IPS-NIHi7 (cell line): ENCODE results near the gene CCNY.

Source experiments
- DNase-seq: peaks from one replicate; pipeline ENCODE4 v3.0.0; 2012; ENCODE audit warnings: mixed read lengths; ENCODE audit errors: extremely low spot score

Gene CCNY

GRCh38 chr10:35452847-35453246, 116.5 kb downstream of the CCNY start:
- no peak for DNase-seq

GRCh38 chr10:35453855-35454532, 117.7 kb downstream of the CCNY start:
- DNase-seq, result no peak

DNA sequence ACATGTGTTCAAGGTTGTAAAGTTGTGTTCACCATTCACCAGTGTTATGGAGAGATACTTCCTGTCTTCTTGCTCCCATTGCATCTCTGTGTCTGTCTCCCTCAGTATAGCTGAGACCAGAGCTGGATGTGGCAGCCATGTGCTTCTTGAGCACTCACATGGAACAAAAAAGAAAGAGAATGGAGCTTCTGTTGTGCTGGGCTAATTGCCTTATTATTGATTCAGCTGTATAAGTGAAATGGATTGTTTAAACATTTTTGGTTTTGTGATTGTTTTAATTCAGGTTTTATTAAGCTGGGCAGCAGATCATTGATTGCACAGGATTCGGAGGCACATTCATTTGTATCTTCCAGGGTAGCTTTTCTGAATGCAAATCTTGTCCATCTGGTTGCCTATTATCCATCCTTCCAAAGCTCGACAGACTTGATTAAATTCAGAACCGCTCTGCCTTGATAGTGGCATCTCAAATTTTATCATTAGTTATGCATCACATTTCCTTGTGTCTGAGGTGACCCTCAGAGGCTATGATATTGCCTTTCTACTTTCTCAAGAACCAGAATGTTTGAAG, 119.9 kb downstream of the CCNY start:
- DNase-seq, result no peak

- DNase-seq, result no peak
These were observed 120.5 kb downstream of the CCNY start for GRCh38 chr10:35456784-35457183.

- DNase-seq, result no peak
These were observed 122.5 kb downstream of the CCNY start for GRCh38 chr10:35458500-35459448.

DNA sequence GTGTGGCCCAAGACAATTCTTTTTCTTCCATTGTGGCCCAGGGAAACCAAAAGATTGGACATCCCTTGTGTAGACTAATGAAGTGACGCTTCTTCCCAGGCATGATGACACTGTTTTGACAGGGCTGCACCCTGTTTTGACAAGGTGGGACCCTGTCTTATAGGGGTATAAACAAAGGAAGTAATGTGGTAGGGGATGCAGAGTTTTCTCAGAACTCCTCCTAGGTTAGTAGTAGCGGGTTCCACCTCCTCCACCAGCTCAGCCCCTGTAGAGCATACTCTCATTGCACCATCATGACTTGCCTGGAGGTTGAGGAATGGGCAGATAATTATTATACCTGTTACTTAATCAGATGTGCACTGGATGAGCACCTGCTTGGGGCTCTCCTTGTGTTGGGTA, 123.1 kb downstream of the CCNY start:
- DNase-seq, result no peak

GRCh38 chr10:35460852-35461460, 124.6 kb downstream of the CCNY start:
- no peak for DNase-seq

- no peak for DNase-seq
These were observed 126.2 kb downstream of the CCNY start for GRCh38 chr10:35462491-35462934.

- no peak for DNase-seq
These were observed 127.0 kb downstream of the CCNY start for GRCh38 chr10:35463105-35463867.

DNA sequence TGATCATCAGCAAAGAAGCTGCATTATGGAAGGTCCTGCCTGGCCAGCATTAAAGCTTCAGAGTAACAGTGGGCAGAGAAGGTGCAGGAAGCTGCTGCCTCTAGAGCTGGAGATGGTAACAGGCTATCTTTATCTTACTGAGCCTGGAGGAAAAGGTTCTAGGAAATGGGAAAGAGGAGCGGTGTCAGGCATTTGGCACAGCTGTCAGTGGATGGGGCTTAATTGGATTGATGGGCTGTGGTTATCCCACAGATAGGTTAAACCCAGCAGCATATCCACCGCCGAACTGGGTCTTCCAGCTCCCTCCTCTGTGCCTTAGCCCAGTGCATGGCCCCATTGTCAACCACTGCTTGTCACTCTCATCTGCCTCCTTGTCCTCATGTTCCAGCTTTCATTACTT, 127.6 kb downstream of the CCNY start:
- no peak for DNase-seq

DNA sequence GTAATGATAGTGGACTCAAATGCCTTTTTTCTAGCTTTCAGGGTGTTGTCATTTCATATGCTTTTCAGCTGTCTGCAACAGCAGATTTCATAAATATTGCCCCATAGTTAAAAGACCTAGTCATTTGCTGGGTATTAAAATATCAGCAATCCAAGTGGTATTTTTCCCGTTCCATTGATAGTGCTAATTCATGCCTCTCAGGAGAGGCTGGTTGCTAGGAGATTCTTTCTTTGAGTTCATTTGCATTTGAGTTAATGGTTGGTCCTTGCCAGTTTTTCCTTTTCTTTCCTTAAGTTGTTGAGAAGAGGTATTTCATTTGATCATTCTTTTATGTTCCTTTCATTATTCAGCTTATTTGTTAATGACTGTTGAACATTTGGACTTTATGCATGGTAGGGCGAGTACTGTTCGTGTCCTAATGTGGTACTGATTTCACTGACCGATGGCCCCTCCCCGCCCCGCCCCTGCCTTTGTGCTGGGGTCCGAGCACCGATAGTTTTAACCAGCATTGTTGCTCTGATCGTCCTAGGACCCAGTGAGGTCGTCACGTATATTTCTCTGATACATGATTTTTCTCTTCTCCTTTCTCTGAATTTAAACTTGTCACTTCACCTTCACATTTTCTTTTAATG, 128.6 kb downstream of the CCNY start:
- no peak for DNase-seq

DNA sequence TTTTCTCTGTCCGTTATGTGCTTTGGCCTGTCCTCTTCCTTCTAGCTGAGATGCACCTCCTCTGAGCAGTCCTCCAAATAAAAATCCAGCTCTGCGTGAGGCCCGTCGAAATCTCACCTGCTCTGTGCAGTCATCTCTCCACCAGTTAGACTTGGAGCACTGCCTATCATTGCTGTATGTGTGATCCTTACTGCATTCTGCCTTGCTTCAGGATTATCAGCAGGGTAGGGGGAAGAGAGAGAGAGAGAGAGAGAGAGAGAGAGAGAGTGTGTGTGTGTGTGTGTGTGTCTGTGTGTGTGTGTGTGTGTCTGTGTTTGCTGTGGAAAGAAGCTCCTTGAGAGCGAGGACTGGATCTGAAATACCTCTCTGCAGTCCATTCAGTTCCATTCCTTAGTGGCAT, 129.4 kb downstream of the CCNY start:
- no peak for DNase-seq

DNA sequence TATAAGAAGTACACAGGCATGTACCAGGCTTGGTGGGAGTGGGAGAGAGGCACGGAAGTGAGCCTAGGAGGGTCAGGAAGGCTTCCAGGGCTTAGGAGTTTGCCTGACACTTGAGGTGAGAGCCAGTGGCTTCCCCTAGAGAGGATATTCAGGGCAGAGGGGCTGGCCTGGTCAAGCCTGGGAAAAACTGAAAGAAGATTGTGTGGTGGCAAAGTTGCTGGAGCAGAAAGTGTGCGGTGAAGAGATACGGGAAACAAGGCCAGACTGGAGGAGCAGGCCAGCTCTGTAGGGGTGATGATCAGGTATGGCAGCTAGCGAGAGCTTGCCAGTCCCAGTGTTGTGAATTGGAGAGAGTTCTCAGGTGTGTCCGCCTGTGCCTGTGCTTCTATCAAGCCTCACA, 129.9 kb downstream of the CCNY start:
- no peak for DNase-seq

- no peak for DNase-seq
These were observed 130.4 kb downstream of the CCNY start for GRCh38 chr10:35466661-35467060.

DNA sequence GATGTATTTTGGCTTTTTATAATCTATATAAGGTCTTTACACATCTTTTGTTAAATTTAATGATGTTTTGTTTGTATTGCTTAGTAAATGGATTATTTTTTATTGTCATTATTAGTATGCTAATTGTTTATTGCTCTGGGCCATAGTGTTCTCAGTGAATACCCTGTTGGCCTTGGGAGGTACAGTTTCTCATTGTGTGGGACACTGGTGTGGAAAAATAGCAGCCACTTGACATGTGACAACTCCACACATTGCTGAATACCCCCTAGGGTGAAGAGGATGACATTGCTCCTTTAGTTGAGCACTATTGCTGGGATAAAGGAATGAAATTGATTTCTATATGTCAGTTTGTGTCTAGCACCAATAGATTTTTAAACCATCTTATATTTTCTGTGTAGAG, 130.9 kb downstream of the CCNY start:
- no peak for DNase-seq

GRCh38 chr10:35470248-35470924, 134.1 kb downstream of the CCNY start:
- DNase-seq, result peak; percentile 76

- DNase-seq, result no peak
These were observed 134.6 kb downstream of the CCNY start for GRCh38 chr10:35470925-35471315.

DNA sequence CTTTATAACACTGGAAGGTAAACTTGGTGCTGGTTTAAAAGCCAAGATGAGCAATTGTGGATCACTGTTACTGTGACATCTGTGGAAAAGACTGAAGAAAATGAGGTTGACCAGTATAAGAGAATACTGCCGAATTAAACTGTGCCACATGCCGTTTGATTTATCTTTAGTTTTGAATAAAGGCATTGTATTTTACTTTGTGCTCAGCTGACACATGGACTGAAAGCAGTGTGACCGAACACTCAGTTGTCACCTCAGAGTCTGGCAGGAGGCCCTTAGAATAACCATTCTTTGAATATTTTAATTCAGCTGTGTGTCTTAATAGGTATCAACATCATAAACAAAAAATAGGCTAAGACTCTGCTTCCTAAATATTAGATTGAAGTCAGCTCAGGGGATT, 135.1 kb downstream of the CCNY start:
- no peak for DNase-seq

DNA sequence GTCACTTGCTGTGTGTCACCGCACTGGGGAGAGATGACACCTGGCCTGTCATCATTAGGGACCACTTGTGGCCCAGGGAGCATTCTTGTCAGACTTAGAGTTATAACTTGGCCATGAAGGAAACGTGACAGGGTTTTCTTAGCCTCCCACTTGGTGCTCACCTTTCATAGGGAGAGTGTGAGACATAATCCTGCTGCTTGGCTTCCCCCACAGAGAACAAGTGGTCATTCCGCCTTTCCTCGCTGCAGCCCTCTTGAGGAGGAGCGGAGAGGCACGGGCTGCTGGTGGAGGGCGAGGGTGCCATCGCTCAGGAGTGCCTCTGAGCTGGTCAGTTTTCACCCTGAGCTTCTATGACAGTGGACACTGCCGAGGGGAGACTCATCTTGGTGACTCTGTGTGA, 143.8 kb downstream of the CCNY start:
- peak; percentile 62 for DNase-seq

- DNase-seq, result no peak
These were observed 145.1 kb downstream of the CCNY start for GRCh38 chr10:35481413-35481812.
